ENCODE results near the gene CARD14.

GRCh38 chr17:80217703-80218362 lies 48.0 kb downstream of the CARD14 start:
- TF ChIP-seq CTCF (IDR thresholded peaks at IDR 0.05) (no peak), EZH2 (IDR thresholded peaks at IDR 0.05; ENCODE audit: borderline replicate concordance, insufficient read depth, low read depth, low read length, poor library complexity, severe bottlenecking) (no peak)

Measured in B cell (primary cell).